Activated CD4-positive, alpha-beta T cell treated with anti-CD3 and anti-CD28 coated beads, Interleukin-2, amount 10 ng/mL, durations not matched to agents 7 days and 5 days (primary cell): ENCODE measurements around the gene LPIN2. TPM values are rescaled to one million over a fixed set of nuclear protein-coding genes. Genes with fewer than 3 reads are reported as not detected.

ENCODE experiments used
- CTCF ChIA-PET: fragments of 350-600 bp; sonication (Branson Sonifier 250); formaldehyde crosslinking; loops from one replicate; lab custom pipeline; 2021; ENCODE audit warnings: antibody characterized with exemption; lab: Charles Lee
- POLR2A ChIA-PET: fragments of 350-600 bp; sonication (Branson Sonifier 250); formaldehyde crosslinking; loops from one replicate; lab custom pipeline; 2021; ENCODE audit warnings: antibody characterized with exemption; lab: Charles Lee
- DNase-seq: peaks from one replicate; pipeline ENCODE4 v3.0.0-alpha.2; 2020
- H3K27ac Mint-ChIP-seq: one replicate; pipeline ENCODE4 v1.8.0; 2021; ENCODE audit warnings: mild to moderate bottlenecking, moderate library complexity, mixed read lengths
- H3K27me3 Mint-ChIP-seq: one replicate; pipeline ENCODE4 v1.8.0; 2021; ENCODE audit warnings: mixed read lengths
- H3K36me3 Mint-ChIP-seq: one replicate; pipeline ENCODE4 v1.8.0; 2021; ENCODE audit warnings: low read depth, mixed read lengths
- H3K4me1 Mint-ChIP-seq: one replicate; pipeline ENCODE4 v1.8.0; 2021; ENCODE audit warnings: mixed read lengths
- H3K4me3 Mint-ChIP-seq: one replicate; pipeline ENCODE4 v1.8.0; 2021; ENCODE audit warnings: mild to moderate bottlenecking, moderate library complexity, mixed read lengths
- H3K9me3 Mint-ChIP-seq: one replicate; pipeline ENCODE4 v1.8.0; 2021; ENCODE audit warnings: mixed read lengths
- total RNA-seq, 2 experiments: library from RNA; stranded (reverse); gene quantifications; one replicate each; pipeline ENCODE4 v1.2.3, GENCODE V29; 2021

The LPIN2 gene
- total RNA-seq, 2 experiments from 2014 or later, result 99.6 to 106 TPM

- CTCF ChIA-PET, result interaction anchor here (1.0 to 5.3 kb wide), 8 partner anchors 9 to 270 kb away, joined by 3 to 22 read pairs (median 4); no protein-coding TSS in a partner anchor
- Mint-ChIP-seq H3K4me1 (peaks cover 83% of the 10 kb centered on the region), H3K4me3 (peak overlapping the region; percentile 7), H3K27ac (peak overlapping the region; percentile 77), H3K27me3 (no peaks in the 10 kb centered on the region), H3K9me3 (no peaks in the 10 kb centered on the region), H3K36me3 (peaks cover 77% of the 10 kb centered on the region)
- no peak for DNase-seq
- POLR2A ChIA-PET, result no interaction called here
Observed at GRCh38 chr18:2976218-2977132, 36.5 kb downstream of the LPIN2 start.

GRCh38 chr18:2974731-2975130 is 38.2 kb downstream of the LPIN2 start:
- POLR2A ChIA-PET, result no interaction called here
- Mint-ChIP-seq H3K9me3 (no peaks in the 10 kb centered on the region), H3K4me3 (no peak overlapping the region), H3K27ac (peak overlapping the region; percentile 47), H3K36me3 (peaks cover 82% of the 10 kb centered on the region), H3K4me1 (peaks cover 91% of the 10 kb centered on the region), H3K27me3 (no peaks in the 10 kb centered on the region)
- CTCF ChIA-PET, result interaction anchor here (2.2 to 2.4 kb wide), 2 partner anchors 13 to 17 kb away, joined by 6 to 17 read pairs; no protein-coding TSS in a partner anchor
- no peak for DNase-seq

GRCh38 chr18:2971741-2972552 is 41.0 kb downstream of the LPIN2 start:
- H3K4me3 Mint-ChIP-seq, result peak overlapping the region; percentile 76
- POLR2A ChIA-PET, result interaction anchor here (1.0 kb wide), 2 partner anchors 8 to 15 kb away, joined by 3 read pairs; no protein-coding TSS in a partner anchor
- H3K27ac Mint-ChIP-seq, result peak overlapping the region; percentile 97
- H3K36me3 Mint-ChIP-seq, result peaks cover 80% of the 10 kb centered on the region
- CTCF ChIA-PET, result interaction anchor here (0.6 to 3.0 kb wide), 7 partner anchors 8 to 275 kb away, joined by 3 to 10 read pairs (median 5); no protein-coding TSS in a partner anchor
- no peaks in the 10 kb centered on the region for H3K27me3 Mint-ChIP-seq
- peaks cover 91% of the 10 kb centered on the region for H3K4me1 Mint-ChIP-seq
- DNase-seq, result peak; percentile 75
- H3K9me3 Mint-ChIP-seq, result no peaks in the 10 kb centered on the region

- Mint-ChIP-seq H3K27ac (peak overlapping the region; percentile 97), H3K36me3 (peaks cover 82% of the 10 kb centered on the region), H3K27me3 (no peaks in the 10 kb centered on the region), H3K4me1 (peaks cover 91% of the 10 kb centered on the region), H3K9me3 (no peaks in the 10 kb centered on the region), H3K4me3 (peak overlapping the region; percentile 76)
- ChIA-PET POLR2A (interaction anchor here (1.0 kb wide), 2 partner anchors 9 to 14 kb away, joined by 3 read pairs; no protein-coding TSS in a partner anchor), CTCF (interaction anchor here (1.0 to 3.0 kb wide), 5 partner anchors 9 to 275 kb away, joined by 3 to 10 read pairs (median 6); no protein-coding TSS in a partner anchor)
- peak; percentile 53 for DNase-seq
Observed at GRCh38 chr18:2970772-2971659, 41.9 kb downstream of the LPIN2 start.

- H3K9me3 Mint-ChIP-seq, result no peaks in the 10 kb centered on the region
- peak overlapping the region; percentile 80 for H3K27ac Mint-ChIP-seq
- H3K36me3 Mint-ChIP-seq, result peaks cover 79% of the 10 kb centered on the region
- H3K4me1 Mint-ChIP-seq, result peaks cover 89% of the 10 kb centered on the region
- CTCF ChIA-PET, result interaction anchor here (1.0 to 3.0 kb wide), 4 partner anchors 9 to 92 kb away, joined by 3 to 10 read pairs (median 6); no protein-coding TSS in a partner anchor
- H3K4me3 Mint-ChIP-seq, result peak overlapping the region; percentile 43
- POLR2A ChIA-PET, result no interaction called here
- DNase-seq, result no peak
- H3K27me3 Mint-ChIP-seq, result no peaks in the 10 kb centered on the region
Observed at GRCh38 chr18:2970344-2970743, 42.6 kb downstream of the LPIN2 start.

GRCh38 chr18:2969695-2970094 is 43.2 kb downstream of the LPIN2 start:
- DNase-seq, result no peak
- Mint-ChIP-seq H3K27ac (peak overlapping the region; percentile 80), H3K4me1 (peaks cover 92% of the 10 kb centered on the region), H3K27me3 (no peaks in the 10 kb centered on the region), H3K36me3 (peaks cover 78% of the 10 kb centered on the region), H3K4me3 (peak overlapping the region; percentile 43), H3K9me3 (no peaks in the 10 kb centered on the region)
- POLR2A ChIA-PET, result no interaction called here
- CTCF ChIA-PET, result interaction anchor here (0.5 to 4.1 kb wide), 7 partner anchors 9 to 278 kb away, joined by 3 to 22 read pairs (median 4); partner anchors contain the start of gene MYL12A

- peak overlapping the region; percentile 80 for H3K27ac Mint-ChIP-seq
- no peaks in the 10 kb centered on the region for H3K27me3 Mint-ChIP-seq
- CTCF ChIA-PET, result interaction anchor here (1.0 to 4.1 kb wide), 7 partner anchors 10 to 160 kb away, joined by 3 to 22 read pairs (median 7); no protein-coding TSS in a partner anchor
- no peaks in the 10 kb centered on the region for H3K9me3 Mint-ChIP-seq
- POLR2A ChIA-PET, result no interaction called here
- H3K4me1 Mint-ChIP-seq, result peaks cover 91% of the 10 kb centered on the region
- peaks cover 74% of the 10 kb centered on the region for H3K36me3 Mint-ChIP-seq
- no peak for DNase-seq
- peak overlapping the region; percentile 43 for H3K4me3 Mint-ChIP-seq
Observed at GRCh38 chr18:2968606-2969005, 44.3 kb downstream of the LPIN2 start.

- Mint-ChIP-seq H3K9me3 (no peaks in the 10 kb centered on the region), H3K4me3 (peak overlapping the region; percentile 43), H3K4me1 (peaks cover 92% of the 10 kb centered on the region), H3K36me3 (peaks cover 75% of the 10 kb centered on the region), H3K27ac (peak overlapping the region; percentile 80), H3K27me3 (no peaks in the 10 kb centered on the region)
- ChIA-PET POLR2A (no interaction called here), CTCF (interaction anchor here (0.9 to 4.1 kb wide), 5 partner anchors 11 to 280 kb away, joined by 3 to 22 read pairs (median 7); partner anchors contain the start of gene MYL12A)
- DNase-seq, result no peak
Observed at GRCh38 chr18:2967820-2968219, 45.1 kb downstream of the LPIN2 start.

GRCh38 chr18:2967357-2967756 is 45.6 kb downstream of the LPIN2 start:
- Mint-ChIP-seq H3K9me3 (no peaks in the 10 kb centered on the region), H3K27ac (peak overlapping the region; percentile 42), H3K27me3 (no peaks in the 10 kb centered on the region), H3K36me3 (peaks cover 75% of the 10 kb centered on the region), H3K4me1 (peaks cover 91% of the 10 kb centered on the region), H3K4me3 (no peak overlapping the region)
- CTCF ChIA-PET, result interaction anchor here (0.9 to 4.1 kb wide), 4 partner anchors 11 to 280 kb away, joined by 3 to 22 read pairs (median 6); partner anchors contain the start of gene MYL12A
- POLR2A ChIA-PET, result no interaction called here
- DNase-seq, result no peak

- CTCF ChIA-PET, result interaction anchor here (0.6 to 4.1 kb wide), 4 partner anchors 12 to 315 kb away, joined by 3 to 22 read pairs (median 6); no protein-coding TSS in a partner anchor
- no peak for DNase-seq
- POLR2A ChIA-PET, result no interaction called here
- Mint-ChIP-seq H3K27me3 (no peaks in the 10 kb centered on the region), H3K9me3 (no peaks in the 10 kb centered on the region), H3K27ac (peak overlapping the region; percentile 37), H3K4me3 (no peak overlapping the region), H3K36me3 (peaks cover 73% of the 10 kb centered on the region), H3K4me1 (peaks cover 91% of the 10 kb centered on the region)
Observed at GRCh38 chr18:2966560-2966959, 46.4 kb downstream of the LPIN2 start.

- DNase-seq, result no peak
- POLR2A ChIA-PET, result no interaction called here
- Mint-ChIP-seq H3K27me3 (no peaks in the 10 kb centered on the region), H3K4me1 (peaks cover 91% of the 10 kb centered on the region), H3K27ac (peak overlapping the region; percentile 61), H3K9me3 (no peaks in the 10 kb centered on the region), H3K36me3 (peaks cover 68% of the 10 kb centered on the region), H3K4me3 (no peak overlapping the region)
- CTCF ChIA-PET, result interaction anchor here (0.6 to 4.1 kb wide), 4 partner anchors 13 to 316 kb away, joined by 3 to 22 read pairs (median 3); no protein-coding TSS in a partner anchor
Observed at GRCh38 chr18:2965797-2966196, 47.1 kb downstream of the LPIN2 start.
